GM23248 (cell line): ENCODE measurements around the gene CDC34.

Source experiments
- EZH2 ChIP-seq: fragments of 200-600 bp; sonication (generic); IDR thresholded peaks from 2 replicates; pipeline ENCODE4 v1.6.1; 2018; ENCODE audit warnings: antibody characterized with exemption, mild to moderate bottlenecking; ENCODE audit not compliant: insufficient read depth, poor library complexity, severe bottlenecking
- EZH2phosphoT487 ChIP-seq: fragments of 200-600 bp; sonication (generic); IDR thresholded peaks from 2 replicates; pipeline ENCODE4 v1.6.1; 2018; ENCODE audit warnings: antibody characterized with exemption, moderate library complexity, mild to moderate bottlenecking, low read depth; ENCODE audit not compliant: insufficient read depth

- TF ChIP-seq EZH2 (no peak), EZH2phosphoT487 (no peak)
Observed at GRCh38 chr19:566844-567243, 35.3 kb downstream of the CDC34 start.
